ENCODE results near the gene MED22.

- TF ChIP-seq GATA2 (IDR thresholded peaks at IDR 0.05; ENCODE audit: low read depth, low read length) (no peak), GATA3 (IDR thresholded peaks at IDR 0.05; ENCODE audit: low read depth, low read length) (no peak)
Measured at GRCh38 chr9:133340256-133340655, 7.7 kb downstream of the MED22 start.

Data from SH-SY5Y (cell line).